Skeletal muscle cell (primary cell): ENCODE measurements around the gene GLYATL3.
"Not testable (repeated sequence)": the region's sequence is repeated elsewhere in the genome, so short reads cannot be mapped to it uniquely, and the experiment has no call there.

Source experiments
- DNase-seq: peaks from one replicate; pipeline ENCODE4 v3.0.0-alpha.2; 2010; ENCODE audit warnings: low read depth
- H3K4me3 ChIP-seq: 2 replicates; pipeline ENCODE4 v1.5.1; 2011; ENCODE audit warnings: low read depth, mild to moderate bottlenecking, control low read depth, low read length, moderate library complexity

Gene GLYATL3

DNA sequence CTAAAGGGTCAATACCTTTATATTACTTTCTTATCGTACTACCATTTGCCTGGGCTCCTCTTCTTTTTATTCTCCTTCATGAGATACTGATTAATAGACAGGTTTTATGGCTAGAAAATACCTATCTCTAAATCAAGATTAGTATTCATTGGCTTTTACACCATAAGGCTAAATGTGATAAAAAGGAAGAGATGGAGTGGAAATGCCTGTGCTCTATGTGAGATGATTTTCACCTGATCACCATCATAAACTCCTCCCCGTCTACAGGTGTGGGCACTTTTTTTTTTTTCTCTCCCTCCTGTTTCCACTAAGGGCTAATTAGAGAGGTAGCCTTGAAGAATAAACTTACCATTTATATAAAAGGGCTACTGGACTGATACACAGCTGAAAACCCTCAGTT, at the start of gene GLYATL3:
Gene GLYATL3, plus strand, starts transcription at position 301 of the 400 bp plus-strand sequence. CDS start 12,068 bp downstream, outside the sequence.
- no peak for DNase-seq
- no peak within 1 kb of the TSS for H3K4me3 ChIP-seq

DNA sequence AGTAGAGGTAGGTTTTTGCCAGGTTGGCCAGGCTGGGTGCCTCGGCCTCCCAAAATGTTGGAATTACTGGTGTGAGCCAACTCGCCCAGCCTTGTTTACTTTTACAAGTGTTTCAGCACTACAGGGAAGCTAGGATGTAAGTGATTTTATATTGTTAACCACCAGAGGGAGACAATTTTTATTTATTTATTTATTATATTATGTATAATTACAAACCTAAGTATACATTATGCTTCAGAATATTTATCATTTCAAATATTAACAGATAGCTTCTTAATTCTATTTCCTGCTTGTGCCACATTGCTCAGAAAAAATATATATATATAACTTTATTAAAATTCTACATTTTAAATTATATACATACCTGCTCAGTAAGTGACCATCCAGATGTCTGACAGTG, 46.5 kb upstream of the GLYATL3 start:
- H3K4me3 ChIP-seq: no peak overlapping the region
- no peak for DNase-seq

DNA sequence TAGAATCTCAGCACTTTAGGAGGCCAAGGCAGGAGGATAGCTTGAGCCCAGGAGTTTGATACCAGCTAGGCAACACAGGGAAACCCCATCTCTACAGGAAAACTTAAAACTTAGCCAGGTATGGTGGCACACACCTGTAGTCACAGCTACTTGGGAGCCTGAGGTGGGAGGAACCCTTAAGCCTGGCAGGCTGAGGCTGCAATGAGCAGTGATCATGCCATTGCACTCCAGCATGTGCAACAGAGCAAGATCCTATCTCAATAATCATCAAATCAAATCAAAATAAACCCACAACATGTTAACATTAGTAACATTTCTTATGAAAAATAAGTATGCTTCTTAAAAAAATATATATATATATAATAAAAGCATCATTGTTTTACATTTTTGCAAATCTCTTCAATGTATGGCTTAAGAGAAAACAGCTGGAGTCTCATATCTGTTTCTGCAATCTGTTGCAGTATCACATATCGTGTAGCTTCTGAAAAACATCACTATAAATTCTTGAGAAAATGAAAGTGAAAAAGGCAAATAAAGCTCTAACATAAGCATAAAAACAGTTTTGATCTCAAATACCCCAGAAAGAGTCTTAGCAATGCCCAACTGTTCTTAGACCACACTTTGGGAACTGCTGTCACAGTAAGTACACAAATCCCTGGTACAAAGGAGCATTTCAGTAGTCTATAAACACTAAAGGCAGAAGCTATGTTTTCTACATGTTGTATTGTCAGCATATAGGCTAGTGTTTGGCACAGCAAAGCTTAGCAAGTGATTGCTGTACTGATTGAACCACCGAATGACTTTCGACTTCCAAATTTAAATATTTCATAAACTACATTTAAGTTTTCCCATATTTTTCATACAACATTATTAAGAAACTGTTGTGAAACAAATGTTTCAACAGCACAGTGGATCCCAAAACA, 44.7 kb upstream of the GLYATL3 start:
- no peak for DNase-seq
- no peak overlapping the region for H3K4me3 ChIP-seq

DNA sequence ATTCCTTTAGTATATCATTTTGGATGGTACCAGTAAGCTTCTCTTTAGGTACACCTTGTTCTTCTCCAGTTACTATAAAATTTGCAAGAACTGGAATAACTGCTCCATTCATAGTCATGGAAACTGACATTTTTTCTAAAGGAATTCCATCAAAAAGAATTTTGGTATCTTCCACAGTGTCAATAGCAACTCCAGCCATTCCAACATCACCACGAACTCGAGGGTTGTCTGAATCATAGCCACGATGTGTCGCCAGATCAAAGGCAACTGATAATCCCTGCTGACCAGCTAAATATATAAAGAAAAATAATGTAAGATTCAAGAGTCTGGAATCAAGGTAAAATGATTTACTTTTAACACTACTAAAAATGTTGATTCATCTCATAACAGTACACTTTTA, 42.0 kb upstream of the GLYATL3 start:
- no peak overlapping the region for H3K4me3 ChIP-seq
- no peak for DNase-seq

DNA sequence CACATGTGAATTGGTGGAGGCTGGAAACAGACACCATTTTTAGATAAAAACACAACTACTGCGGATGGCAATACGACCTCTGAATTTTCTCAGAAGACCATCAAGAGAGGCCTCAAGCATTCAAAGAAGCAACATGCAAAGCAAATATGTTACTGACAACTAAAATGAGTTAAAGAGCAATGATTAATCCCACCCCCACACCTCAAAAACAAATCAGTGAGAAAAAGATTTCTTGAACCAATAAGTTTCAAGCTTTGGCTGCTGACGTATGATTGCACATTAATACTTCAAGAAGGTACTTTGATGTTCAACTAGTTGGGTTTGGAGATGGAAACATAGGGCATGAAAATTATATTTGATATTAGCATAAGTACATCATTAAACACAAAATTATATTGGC, 37.7 kb upstream of the GLYATL3 start:
- DNase-seq: no peak
- peak overlapping the region; percentile 98 for H3K4me3 ChIP-seq

DNA sequence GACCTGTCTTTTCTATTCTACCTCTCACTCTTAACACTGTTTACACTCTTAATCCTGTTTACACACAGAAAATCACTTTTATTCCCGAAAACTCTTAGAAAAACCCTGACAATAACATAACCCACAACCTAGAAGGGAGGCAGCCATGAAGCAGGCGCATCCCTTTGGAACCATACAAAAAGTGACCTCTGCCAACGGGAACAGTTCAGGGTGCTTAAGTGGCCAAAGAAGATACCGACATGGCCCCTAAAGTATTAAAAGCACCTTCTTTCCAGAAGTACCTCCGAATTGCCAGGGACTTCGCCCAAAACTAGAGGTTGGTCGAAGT, 37.2 kb upstream of the GLYATL3 start:
- H3K4me3 ChIP-seq: peak overlapping the region; percentile 98
- DNase-seq: no peak

DNA sequence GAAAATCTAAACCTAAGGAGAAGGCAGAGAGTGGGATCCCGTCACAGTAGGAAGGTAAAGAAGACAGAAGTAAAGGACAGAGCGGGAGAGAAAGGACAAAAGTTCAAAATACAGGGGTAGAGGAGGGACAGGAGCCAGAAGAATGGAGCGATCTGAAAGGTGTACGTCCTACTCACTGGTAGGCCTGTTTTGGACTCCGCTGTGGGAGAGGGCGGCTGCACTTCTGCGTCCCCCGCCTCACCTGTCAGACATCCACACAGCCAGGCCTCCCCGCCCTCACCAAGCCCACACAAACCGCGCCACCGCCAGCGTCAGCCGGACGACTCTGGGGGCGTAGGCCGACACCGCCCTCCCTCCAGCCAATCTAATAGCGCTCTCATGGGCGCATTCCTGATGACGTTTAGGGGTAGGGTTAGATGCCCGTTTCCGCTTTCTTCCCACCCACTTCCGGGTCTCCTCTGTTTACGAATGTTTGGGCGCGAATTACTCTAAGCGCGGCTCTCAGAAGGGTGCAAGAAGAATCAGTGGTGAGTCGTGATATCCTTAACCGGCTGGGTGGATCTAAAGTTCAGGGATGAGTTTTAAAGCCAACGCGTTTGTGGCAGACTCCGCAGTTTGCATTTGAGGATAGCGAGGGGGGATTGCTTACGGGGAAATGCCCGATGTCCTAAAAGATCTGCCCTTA, 36.7 kb upstream of the GLYATL3 start, which contains the start of the genes CENPQ and MMUT:
Gene CENPQ, plus strand, starts transcription at position 444 of the 685 bp plus-strand sequence. CDS start 6,807 bp downstream, outside the sequence.
Gene MMUT, minus strand, starts transcription at position 327 of the 685 bp plus-strand sequence. CDS start 3,787 bp downstream, outside the sequence.
- H3K4me3 ChIP-seq: peak within 1 kb of the TSS; percentile 98
- DNase-seq: peak; percentile 78

DNA sequence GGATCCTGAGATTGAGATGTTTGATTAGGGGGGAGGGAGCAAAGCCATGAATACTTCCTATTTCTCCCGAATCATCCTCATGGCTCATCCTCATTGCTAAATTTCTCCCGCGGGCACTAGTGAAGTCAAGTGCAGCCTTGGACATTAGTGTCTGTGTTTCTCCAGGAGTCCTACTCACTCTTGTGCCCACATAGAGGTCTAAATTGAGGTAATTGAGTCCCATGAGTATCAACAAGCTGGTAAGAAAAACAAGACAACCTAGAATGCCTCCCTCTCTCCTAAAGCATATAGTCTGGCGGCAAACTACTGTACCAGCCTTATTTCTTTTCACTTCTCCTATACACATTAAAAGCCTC, 36.1 kb upstream of the GLYATL3 start:
- no peak for DNase-seq
- H3K4me3 ChIP-seq: peak overlapping the region; percentile 98

DNA sequence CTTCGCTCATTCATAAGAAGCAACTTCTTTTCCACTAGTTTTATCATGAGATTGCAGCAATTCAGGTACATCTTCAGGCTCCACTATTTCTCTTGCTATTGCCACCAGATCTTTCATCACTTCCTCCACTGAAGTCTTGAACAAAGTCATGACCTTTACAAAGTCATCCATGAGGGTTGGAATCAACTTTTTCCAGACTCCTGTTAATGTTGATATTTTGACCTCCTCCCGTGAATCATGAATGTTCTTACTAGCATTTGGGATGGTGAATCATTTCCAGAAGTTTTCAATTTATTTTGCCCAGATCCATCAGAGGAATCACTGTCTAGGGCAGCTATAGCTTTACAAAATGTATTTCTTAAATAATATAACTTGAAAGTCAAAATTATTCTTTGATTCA, 35.0 kb upstream of the GLYATL3 start:
- no peak overlapping the region for H3K4me3 ChIP-seq
- DNase-seq: no peak

DNA sequence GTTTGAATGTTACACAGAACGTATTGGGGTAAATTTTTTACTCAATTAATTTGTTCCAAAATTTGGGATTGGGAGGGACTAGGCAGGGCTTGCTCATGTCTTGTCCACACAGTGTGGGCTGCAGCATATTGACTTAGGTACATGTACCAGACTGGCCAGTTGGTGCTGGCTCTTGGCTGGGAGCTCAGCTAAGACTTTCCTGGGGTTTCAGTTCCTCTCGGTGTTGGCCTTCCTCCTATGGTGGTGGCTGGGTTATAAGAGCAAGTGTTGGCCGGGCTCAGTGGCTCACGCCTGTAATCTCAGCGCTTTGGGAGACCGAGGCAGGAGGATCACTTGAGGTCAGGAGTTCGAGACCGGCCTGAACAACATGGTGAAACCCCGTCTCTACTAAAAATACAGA, 31.7 kb upstream of the GLYATL3 start:
- no peak overlapping the region for H3K4me3 ChIP-seq
- DNase-seq: no peak

DNA sequence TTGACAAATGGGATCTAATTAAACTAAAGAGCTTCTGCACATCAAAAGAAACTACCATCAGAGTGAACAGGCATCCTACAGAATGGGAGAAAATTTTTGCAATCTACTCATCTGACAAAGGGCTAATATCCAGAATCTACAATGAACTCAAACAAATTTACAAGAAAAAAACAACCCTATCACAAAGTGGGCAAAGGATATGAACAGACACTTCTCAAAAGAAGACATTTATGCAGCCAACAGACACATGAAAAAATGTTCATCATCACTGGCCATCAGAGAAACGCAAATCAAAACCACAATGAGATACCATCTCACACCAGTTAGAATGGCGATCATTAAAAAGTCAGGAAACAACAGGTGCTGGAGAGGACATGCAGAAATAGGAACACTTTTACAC, 23.2 kb upstream of the GLYATL3 start:
- DNase-seq, H3K4me3 ChIP-seq: not testable (repeated sequence)

DNA sequence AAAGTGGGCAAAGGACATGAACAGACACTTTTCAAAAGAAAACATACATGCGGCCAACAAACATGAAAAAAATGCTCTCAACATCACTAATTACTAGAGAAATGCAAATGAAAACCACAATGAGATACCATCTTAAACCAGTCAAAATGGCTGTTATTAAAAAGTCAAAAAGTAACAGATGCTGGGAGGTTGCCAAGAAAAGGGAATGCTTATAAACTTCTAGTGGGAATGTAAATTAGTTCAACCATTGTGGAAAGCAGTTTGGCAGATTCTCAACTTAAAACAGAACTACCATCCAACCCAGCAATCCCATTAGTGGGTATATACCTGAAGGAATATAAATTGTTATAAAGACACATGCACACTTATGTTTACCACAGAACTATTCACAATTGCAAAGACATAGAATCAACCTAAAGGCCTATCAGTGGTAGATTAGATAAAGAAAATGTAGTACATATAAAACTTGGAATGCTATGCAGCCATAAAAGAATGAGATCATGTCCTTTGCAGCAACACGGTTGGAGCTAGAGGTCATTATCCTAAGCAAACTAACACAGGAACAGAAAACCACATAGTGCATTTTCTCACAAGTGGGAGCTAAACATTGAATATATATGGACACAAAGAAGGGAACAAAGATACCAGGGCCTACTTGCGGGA, 20.3 kb upstream of the GLYATL3 start:
- no peak overlapping the region for H3K4me3 ChIP-seq
- DNase-seq: no peak

DNA sequence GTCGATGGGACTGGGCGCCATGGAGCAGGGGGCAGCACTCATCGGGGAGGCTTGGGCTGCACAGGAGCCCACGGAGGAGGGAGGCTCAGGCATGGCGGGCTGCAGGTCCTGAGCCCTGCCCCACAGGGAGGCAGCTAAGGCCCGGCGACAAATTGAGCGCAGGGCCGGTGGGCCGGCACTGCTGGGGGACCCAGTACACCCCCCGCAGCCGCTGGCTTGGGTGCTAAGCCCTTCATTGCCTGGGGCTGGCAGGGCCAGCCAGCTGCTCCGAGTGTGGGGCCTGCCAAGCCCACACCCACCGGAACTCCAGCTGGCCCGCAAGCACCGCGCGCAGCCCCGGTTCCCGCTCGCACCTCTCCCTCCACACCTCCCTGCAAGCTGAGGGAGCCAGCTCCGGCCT, 17.9 kb upstream of the GLYATL3 start:
- not testable (repeated sequence) for H3K4me3 ChIP-seq, DNase-seq

DNA sequence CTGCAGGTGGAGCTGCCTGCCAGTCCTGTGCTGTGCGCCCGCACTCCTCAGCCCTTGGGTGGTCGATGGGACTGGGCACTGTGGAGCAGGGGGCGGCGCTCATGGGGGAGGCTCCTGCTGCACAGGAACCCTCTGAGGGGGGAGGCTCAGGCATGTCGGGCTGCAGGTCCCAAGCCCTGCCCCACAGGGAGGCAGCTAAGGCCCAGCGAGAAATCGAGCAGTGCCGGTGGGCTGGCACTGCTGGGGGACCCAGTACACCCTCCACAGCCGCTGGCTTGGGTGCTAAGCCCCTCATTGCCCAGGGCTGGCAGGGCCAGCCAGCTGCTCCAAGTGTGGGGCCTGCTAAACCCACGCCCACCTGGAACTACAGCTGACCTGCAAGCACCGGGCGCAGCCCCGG, 16.3 kb upstream of the GLYATL3 start:
- DNase-seq, H3K4me3 ChIP-seq: not testable (repeated sequence)

DNA sequence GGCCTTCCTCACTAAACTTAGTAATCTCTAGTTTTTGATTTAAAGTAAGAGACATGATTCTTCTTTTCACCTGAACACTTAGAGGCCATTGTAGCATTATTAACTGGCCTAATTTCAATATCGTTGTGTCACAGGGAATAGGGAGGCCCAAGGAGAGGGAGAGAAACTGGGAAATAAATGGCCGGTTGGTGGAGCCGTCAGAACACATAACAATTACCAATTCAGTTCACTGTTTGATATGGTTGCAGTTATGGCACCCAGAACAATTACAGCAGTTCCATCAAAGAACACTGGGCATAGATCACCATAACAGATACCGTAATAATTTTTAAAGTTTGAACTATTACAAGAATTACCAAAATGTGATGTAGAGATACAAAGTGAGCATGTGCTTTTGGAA, 9.1 kb upstream of the GLYATL3 start:
- DNase-seq: no peak
- H3K4me3 ChIP-seq: no peak overlapping the region

DNA sequence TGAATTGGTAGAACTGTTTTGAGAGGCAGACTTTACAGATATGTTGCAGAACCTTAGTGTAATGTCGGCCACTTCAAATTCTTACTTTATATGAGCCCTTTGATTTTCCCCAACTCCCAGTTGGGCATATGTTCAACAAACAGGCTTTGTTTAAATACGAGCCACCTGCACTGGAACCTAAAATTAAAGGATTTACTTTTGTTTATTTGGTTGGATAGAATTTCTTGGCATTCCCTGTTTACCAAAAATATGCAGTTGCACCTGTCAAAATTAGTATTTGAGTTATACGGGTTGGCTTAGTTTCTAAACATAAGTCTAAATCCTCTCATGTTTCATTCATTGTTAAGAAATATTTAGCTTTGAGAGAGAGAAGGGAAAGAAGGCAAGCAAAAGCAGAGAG, 2.4 kb upstream of the GLYATL3 start:
- DNase-seq: no peak
- H3K4me3 ChIP-seq: no peak overlapping the region

DNA sequence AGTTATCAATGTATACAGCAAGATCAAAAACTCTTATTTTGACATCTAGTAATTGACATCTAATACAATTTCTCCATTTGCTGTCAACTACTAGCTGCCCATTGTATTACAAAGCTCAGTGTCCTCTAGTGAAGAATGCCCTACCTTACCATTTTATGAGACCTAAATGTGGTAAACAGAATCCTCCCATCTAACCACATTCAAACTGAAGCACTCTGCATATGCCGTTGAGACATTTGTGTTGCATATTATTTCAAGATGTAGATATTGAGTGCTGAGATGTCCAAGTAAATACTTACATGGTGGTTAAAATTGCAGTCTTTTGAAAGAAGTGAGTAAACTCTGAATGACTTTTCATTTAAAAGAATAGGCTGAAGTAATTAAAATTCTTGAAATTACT, 597 bp upstream of the GLYATL3 start:
- DNase-seq: no peak
- no peak overlapping the region for H3K4me3 ChIP-seq

DNA sequence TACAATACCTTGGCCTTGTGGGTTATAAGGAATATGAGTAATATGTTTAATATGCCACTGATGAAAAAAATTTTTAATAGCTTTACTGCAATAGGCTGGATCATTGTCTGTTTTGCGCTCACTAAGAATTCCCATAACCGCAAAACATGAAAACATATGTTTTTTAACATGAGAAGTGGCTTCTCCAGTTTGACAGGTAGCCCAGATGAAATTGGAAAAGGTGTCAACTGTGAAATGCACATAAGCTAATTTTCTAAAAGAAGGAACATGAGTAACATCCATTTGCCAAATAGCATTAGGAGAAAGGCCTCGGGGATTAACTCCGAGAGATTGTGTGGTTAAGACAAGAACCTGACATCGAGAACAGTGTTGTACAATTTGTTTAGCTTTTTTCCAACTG, 4.9 kb downstream of the GLYATL3 start:
- H3K4me3 ChIP-seq: no peak overlapping the region
- DNase-seq: no peak

DNA sequence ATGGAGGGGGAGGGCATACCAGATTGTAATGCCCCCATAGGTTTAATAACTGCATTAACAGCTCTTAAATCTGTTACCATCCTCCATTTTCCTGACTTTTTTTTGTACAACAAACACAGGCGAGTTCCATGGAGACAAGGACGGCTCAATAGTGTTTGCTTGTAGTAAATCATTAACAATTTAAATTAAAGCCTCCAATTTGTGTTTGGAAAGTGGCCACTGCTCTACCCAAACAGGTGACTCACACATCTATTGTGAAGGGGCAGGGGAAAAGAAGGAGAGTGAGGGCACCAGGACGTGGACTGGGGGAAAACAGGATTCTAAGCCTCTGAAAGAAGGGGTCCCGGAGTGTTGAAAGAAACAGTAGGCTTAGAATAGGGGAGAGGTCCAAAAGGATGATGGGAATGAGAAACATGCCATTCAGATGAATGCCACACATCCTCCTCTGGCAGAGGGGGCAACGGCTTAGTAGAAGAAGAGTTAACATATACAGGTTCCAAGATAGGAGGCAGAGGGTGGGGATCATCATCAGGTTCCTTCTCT, 6.9 kb downstream of the GLYATL3 start:
- no peak overlapping the region for H3K4me3 ChIP-seq
- no peak for DNase-seq

DNA sequence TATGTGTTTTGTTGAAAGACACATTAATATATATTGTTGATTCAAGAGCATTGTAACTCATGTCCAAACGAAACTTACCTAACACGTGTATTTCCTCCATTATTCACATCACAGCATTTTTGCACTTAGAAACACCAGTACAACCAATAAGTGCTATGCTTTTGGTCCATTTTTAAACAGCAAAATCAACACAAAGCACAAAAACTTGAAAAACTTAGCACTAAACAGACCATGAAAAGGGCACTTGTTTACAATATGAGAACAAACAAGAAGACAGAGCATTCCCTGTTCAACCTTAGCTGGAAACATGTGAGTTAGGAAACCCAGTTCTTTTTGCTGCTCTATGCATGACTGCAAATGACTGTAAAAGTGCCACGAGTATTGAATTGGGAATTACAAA, 9.6 kb downstream of the GLYATL3 start:
- no peak overlapping the region for H3K4me3 ChIP-seq
- no peak for DNase-seq
